ENCODE data around the gene TMA7.

DNA sequence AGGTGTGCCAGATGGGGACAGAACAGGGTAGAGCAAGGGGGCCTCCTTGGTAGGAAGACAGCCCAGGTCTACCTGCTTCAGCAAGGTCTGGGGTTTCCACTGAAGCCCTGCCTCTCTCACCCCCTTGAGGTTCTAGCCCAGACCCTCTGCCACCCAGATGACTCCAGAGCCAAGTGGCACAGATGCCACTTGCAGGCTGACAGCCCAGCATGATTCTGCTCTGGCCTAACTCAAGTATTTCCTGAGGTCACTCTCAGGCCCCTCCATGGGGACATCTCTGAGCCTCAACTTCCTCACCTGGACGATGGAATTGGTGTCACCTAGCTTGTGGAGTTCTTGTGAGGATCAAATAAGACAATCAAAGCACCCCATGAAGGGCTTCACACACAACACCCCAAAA, 34.1 kb upstream of the TMA7 start:
- TF ChIP-seq YY1 (IDR thresholded peaks at IDR 0.05; ENCODE audit: insufficient read depth, insufficient read length) (no peak), ZNF274 (IDR thresholded peaks at IDR 0.05; ENCODE audit: low read depth, low read length) (no peak)
